Activated T-cell treated with anti-CD3 and anti-CD28 coated beads, Interleukin-2, amount 50 U/mL, for 24 hours (primary cell): Measurements from ENCODE around the gene TM4SF20.
A peak's percentile ranks its signal among the peaks of the same experiment; 100 is the strongest.
"Not testable (repeated sequence)": the region's sequence is repeated elsewhere in the genome, so short reads cannot be mapped to it uniquely, and the experiment has no call there.

Experiments
- DNase-seq: peaks from one replicate; pipeline ENCODE4 v3.0.0-alpha.2; 2020
- H3K27ac Mint-ChIP-seq: 2 replicates; pipeline ENCODE4 v1.8.0; 2020; ENCODE audit warnings: mild to moderate bottlenecking, mixed read lengths
- H3K27me3 Mint-ChIP-seq: 2 replicates; pipeline ENCODE4 v1.8.0; 2020; ENCODE audit warnings: mixed read lengths
- H3K36me3 Mint-ChIP-seq: 2 replicates; pipeline ENCODE4 v1.8.0; 2020; ENCODE audit warnings: low read depth, mixed read lengths
- H3K4me1 Mint-ChIP-seq: 2 replicates; pipeline ENCODE4 v1.8.0; 2020; ENCODE audit warnings: low read depth, mixed read lengths
- H3K4me3 Mint-ChIP-seq: 2 replicates; pipeline ENCODE4 v1.8.0; 2020; ENCODE audit warnings: mild to moderate bottlenecking, moderate library complexity, mixed read lengths
- H3K9me3 Mint-ChIP-seq: 2 replicates; pipeline ENCODE4 v1.8.0; 2020; ENCODE audit warnings: mixed read lengths

TM4SF20 gene

DNA sequence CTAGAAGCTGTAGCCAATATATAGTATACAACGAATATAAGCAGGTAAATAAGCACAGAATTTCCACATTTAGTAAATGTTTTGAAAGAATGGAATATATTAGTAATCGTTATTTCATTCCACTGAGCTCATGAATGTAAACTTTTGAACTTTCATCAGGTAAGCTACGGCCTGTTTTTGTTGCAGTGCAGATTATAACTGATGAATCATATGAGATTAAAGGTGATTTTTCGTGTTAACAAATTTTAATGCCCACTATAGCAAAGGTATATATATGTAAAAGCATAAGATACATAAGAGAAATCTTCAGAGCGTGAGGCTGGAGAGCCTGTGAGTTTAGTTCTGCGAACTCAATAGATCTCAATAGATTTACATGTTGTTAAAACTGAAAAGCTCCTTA lies 7.5 kb upstream of the TM4SF20 start:
- Mint-ChIP-seq H3K9me3 (peaks cover 4% of the 10 kb centered on the region), H3K27ac (no peak overlapping the region), H3K36me3 (no peaks in the 10 kb centered on the region), H3K4me3 (no peak overlapping the region), H3K4me1 (peaks cover 25% of the 10 kb centered on the region), H3K27me3 (no peaks in the 10 kb centered on the region)
- no peak for DNase-seq

DNA sequence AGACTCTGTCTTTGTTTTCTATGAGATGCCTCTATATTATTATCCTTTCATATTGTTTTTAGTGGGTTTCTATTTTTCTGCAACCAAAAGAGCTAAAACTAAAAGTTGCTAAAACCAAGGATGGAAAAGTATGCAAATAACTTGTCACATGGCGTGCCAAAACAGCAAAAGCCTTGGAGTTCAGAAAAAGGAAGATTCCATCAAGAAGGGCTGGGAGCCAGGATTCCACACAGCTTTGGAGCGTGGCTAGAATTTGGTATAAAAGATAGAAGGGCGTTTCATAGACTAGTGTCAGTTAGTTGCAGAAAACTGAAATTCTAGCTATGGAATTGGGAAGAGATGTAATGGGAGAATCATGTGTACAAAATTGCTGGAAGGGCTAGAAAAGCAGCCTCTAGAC lies 4.6 kb upstream of the TM4SF20 start:
- H3K27ac Mint-ChIP-seq = no peak overlapping the region
- H3K36me3 Mint-ChIP-seq = no peaks in the 10 kb centered on the region
- peaks cover 28% of the 10 kb centered on the region for H3K4me1 Mint-ChIP-seq
- no peak overlapping the region for H3K4me3 Mint-ChIP-seq
- H3K9me3 Mint-ChIP-seq = peaks cover 5% of the 10 kb centered on the region
- H3K27me3 Mint-ChIP-seq = no peaks in the 10 kb centered on the region
- DNase-seq = no peak

DNA sequence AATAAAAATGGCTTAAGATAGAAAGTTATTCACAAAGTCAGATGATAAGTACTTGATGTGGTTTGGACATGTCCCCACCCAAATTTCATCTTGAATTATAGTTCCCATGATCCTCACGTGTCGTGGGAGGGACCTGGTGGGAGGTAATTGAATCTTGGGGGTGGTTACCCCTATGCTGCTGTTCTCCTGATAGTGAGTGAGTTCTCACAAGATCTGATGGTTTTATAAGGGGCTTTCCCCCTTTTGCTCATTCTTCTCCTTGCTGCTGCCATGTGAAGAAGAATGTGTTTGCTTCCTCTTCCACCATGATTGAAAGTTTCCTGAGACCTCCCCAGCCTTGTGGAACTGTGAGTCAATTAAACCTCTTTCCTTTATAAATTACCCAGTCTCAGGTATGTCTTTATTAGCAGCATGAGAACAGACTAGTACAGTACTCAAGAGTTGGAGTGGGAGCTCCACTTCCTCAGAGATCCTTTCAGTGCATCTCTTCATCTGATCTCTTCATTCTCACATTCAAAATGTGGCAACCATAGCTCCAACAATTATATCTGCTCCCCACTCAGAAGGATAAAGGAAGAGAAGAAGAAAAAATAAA lies 3.2 kb upstream of the TM4SF20 start:
- not testable (repeated sequence) for H3K27me3 Mint-ChIP-seq, H3K9me3 Mint-ChIP-seq, H3K36me3 Mint-ChIP-seq, DNase-seq, H3K4me3 Mint-ChIP-seq
- Mint-ChIP-seq H3K4me1 (peaks cover 28% of the 10 kb centered on the region), H3K27ac (peak overlapping the region; percentile 24)

DNA sequence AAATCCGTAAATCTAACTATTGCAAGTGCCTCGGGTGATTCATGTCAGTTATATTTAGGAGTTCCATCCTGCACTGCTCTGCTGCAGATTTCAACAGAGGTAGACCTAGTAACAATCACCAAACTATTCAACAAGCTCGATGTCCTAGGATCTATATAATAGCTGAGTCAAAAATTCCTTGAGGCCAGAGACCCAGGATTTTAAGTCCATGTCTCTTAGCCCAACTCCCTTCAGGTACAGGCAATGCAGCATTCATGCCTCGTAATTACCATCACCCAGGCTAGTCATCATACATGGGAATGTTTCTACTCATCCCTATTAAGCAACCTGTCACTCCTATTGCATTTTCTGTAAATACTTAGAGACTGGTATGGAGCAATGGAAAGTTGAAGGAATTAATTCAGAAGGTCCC lies 729 bp downstream of the TM4SF20 start:
- DNase-seq = no peak
- peaks cover 5% of the 10 kb centered on the region for H3K9me3 Mint-ChIP-seq
- no peak overlapping the region for H3K4me3 Mint-ChIP-seq
- H3K27ac Mint-ChIP-seq = no peak overlapping the region
- peaks cover 3% of the 10 kb centered on the region for H3K27me3 Mint-ChIP-seq
- H3K36me3 Mint-ChIP-seq = no peaks in the 10 kb centered on the region
- peaks cover 26% of the 10 kb centered on the region for H3K4me1 Mint-ChIP-seq

DNA sequence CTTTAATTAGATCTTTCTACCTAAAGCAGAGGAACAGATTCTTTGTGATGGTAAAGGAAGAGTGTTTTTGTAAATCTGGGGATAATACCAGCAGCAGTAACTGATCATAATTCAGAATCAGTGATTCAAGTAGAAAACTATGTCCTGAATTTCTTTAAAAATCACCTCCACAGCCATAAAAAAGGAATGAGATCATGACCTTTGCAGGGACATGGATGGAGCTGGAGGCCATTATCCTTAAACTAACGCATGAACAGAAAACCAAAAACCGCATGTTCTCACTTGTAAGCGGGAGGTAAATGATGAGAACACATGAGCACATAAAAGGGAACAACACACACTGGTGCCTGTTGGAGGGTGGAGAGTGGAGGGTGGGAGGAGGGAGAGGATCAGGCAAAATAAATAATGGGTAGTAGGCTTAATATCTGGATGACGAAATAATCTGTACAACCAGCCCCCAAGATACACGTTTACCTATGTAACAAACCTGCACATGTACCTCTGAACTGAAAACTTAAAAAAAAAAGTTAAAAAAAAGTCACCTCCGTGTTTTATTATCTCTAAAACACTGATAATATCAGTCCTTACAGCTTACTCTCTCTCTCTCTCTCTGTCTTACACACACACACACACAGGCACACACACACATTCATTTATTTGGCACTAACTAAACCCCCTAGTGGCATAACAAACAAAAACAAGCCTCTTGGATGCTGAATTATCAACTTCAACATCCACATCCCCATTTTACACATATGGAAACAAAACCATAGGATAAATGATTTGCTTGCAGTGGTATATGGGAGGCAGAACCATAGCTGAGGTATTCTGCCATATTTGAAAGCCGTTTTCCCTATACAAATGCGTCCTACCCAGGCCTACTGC lies 1.4 kb downstream of the TM4SF20 start:
- peaks cover 5% of the 10 kb centered on the region for H3K9me3 Mint-ChIP-seq
- H3K4me1 Mint-ChIP-seq = peaks cover 30% of the 10 kb centered on the region
- H3K36me3 Mint-ChIP-seq = no peaks in the 10 kb centered on the region
- DNase-seq = no peak
- H3K4me3 Mint-ChIP-seq = no peak overlapping the region
- peaks cover 6% of the 10 kb centered on the region for H3K27me3 Mint-ChIP-seq
- H3K27ac Mint-ChIP-seq = no peak overlapping the region

DNA sequence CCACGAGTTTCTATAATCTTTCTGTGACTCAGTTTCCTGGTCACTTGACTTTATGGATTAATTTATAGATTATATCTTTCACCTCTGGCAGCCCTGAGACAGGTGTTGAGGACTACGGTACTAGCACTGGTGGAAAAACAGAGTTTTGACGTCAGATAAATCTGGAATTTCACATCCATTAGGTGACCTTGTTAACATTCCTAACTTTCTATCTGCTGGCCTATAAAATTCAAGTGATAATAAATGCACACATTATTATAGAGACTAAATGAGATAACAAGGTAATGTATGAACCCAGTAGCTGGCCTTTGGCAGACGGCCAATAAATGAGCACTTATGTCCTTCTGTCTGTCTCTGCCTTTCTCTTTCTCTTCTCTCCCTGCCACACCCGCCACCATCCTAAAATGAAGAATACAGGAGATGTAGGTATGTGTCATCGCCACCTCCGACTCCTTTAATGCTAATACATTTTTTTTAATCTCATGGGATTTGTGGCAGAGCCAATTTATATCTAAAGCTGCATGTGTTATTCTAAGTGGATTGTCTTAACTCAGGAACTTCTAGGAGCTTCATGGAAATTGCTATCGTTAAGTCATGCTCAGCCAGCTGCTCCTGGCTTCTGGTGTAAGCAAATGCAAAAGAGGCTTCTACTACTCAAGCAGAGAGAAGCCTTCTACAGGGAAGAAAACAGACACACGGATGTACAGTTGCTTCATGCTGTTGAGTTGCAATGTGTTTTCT lies 2.3 kb downstream of the TM4SF20 start:
- H3K27ac Mint-ChIP-seq = no peak overlapping the region
- no peaks in the 10 kb centered on the region for H3K36me3 Mint-ChIP-seq
- peaks cover 21% of the 10 kb centered on the region for H3K4me1 Mint-ChIP-seq
- H3K4me3 Mint-ChIP-seq = no peak overlapping the region
- peaks cover 6% of the 10 kb centered on the region for H3K27me3 Mint-ChIP-seq
- DNase-seq = no peak
- peaks cover 3% of the 10 kb centered on the region for H3K9me3 Mint-ChIP-seq

DNA sequence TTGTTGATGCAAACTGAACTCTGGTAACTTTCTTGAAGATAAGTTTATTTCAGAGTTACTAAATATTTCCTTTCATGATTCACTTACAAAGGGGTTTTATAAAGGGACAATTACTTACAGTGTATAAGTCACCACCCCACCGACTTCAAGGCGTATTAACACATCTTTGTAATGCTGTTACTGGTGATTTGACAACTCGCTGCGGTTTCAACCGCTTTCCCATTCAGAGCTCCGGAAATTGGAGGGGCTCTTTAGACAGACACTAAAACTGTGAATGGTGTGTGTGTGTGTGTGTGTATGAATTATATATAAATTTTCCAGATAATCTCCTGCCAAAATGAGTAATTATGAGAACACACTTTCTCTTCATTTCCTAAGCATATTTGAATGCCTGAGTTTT lies 4.9 kb downstream of the TM4SF20 start:
- peak; percentile 46 for DNase-seq
- Mint-ChIP-seq H3K27ac (peak overlapping the region; percentile 73), H3K36me3 (no peaks in the 10 kb centered on the region), H3K27me3 (peaks cover 6% of the 10 kb centered on the region), H3K4me3 (no peak overlapping the region), H3K9me3 (no peaks in the 10 kb centered on the region), H3K4me1 (peaks cover 29% of the 10 kb centered on the region)

DNA sequence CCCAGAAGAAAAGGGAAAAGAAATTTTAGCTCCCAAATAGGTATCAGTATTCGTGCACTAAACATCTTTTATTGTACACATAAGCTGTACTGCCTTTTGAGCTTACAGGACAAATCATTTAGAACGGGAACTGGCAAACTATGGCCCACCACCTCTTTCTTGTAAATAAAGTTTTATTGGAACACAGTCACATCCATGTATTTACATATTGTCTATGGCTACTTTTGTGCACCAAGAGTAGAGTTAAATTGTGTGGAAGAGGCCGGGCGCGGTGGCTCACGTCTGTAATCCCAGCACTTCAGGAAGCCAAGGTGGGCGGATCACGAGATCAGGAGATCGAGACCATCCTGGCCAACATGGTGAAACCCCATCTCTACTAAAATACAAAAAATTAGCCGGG lies 5.7 kb downstream of the TM4SF20 start:
- Mint-ChIP-seq H3K27ac (peak overlapping the region; percentile 55), H3K36me3 (no peaks in the 10 kb centered on the region), H3K9me3 (no peaks in the 10 kb centered on the region), H3K4me1 (peaks cover 29% of the 10 kb centered on the region), H3K27me3 (peaks cover 6% of the 10 kb centered on the region), H3K4me3 (no peak overlapping the region)
- no peak for DNase-seq

DNA sequence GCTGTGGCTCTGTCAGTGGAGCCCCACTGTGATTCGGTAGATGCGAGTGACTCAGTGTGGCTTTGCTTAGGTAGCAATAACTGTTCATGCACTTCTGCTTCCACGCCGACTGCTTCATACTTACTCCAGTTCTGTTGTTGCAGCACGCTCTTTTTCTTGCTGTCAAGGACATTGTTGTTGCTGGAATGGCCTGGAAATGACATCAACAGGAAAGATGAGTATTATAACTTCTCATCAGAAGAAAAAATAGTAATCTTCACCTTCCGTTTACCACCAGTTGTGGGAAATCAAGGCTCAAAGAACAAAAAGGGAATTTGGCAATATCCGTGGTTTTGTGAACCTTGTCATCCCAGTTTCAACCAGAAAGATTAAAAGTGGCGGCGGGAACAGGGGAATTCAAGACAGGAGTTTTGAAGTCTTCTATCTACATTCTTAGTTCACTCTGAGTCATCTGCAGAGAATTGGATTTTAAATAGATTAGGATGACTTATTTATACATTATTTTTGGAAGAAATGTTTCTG lies 8.3 kb downstream of the TM4SF20 start:
- Mint-ChIP-seq H3K27ac (peak overlapping the region; percentile 6), H3K4me1 (peaks cover 29% of the 10 kb centered on the region), H3K9me3 (no peaks in the 10 kb centered on the region), H3K4me3 (no peak overlapping the region), H3K36me3 (no peaks in the 10 kb centered on the region), H3K27me3 (peaks cover 3% of the 10 kb centered on the region)
- DNase-seq = no peak

DNA sequence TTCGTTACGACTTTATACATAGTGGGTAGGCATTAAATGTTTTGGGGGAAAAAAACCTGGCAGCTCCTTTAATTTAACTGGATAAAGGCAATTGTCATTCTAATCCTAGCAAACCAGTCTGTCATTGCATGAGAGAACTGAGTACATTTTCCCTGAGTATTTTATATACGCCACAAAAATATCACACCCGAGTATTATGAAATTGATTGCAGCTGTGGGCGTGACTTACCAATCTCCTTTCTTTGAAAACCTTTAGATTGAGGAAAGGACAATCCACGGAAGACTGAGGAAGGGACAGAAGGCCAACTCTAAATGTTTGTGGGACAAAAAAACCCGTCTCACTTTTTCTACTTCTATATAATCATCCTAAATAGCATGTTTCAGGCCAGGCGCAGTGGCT lies 9.0 kb downstream of the TM4SF20 start:
- Mint-ChIP-seq H3K27me3 (peaks cover 3% of the 10 kb centered on the region), H3K27ac (no peak overlapping the region), H3K9me3 (no peaks in the 10 kb centered on the region), H3K36me3 (no peaks in the 10 kb centered on the region), H3K4me1 (peaks cover 28% of the 10 kb centered on the region), H3K4me3 (no peak overlapping the region)
- no peak for DNase-seq

DNA sequence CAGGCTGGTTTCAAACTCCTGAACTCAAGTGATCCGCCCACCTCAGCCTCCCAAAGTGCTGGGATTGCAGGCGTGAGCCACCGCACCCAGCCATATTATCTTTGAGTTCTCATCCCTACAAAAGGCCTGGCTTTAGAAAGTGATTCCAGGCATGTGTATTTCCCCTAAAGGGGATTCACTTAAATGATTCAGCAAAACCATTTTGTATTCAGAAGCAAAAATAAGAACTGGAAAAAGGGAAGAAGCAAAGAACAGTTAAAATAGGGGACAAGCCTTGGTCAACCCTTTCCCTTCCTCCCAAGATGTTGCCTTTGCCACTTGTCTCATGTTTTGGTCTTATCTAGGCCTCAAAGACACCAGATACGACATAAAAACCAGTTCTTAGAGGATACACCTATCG lies 10.5 kb downstream of the TM4SF20 start:
- Mint-ChIP-seq H3K9me3 (no peaks in the 10 kb centered on the region), H3K27ac (no peak overlapping the region), H3K4me1 (peaks cover 26% of the 10 kb centered on the region), H3K36me3 (no peaks in the 10 kb centered on the region), H3K4me3 (no peak overlapping the region), H3K27me3 (peaks cover 3% of the 10 kb centered on the region)
- no peak for DNase-seq

DNA sequence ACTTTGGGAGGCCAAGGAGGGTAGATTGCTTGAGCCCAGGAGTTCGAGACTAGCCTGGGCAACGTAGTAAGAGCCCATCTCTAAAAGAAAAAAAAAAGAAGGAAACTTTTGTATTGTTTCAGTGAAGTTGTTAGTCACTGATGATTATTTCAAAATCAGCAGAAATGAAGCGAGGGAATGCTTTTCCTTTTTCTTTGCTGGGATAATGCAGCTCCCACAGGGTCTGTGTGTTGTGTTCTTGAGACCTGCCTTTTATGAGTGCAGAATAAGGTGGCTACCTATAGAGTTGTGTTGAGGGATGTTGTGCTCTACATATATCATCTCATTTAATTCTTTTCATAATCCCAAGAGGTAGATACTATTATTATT lies 11.7 kb downstream of the TM4SF20 start:
- no peak overlapping the region for H3K4me3 Mint-ChIP-seq
- no peak overlapping the region for H3K27ac Mint-ChIP-seq
- no peaks in the 10 kb centered on the region for H3K9me3 Mint-ChIP-seq
- peaks cover 21% of the 10 kb centered on the region for H3K4me1 Mint-ChIP-seq
- H3K36me3 Mint-ChIP-seq = no peaks in the 10 kb centered on the region
- H3K27me3 Mint-ChIP-seq = no peaks in the 10 kb centered on the region
- DNase-seq = no peak

DNA sequence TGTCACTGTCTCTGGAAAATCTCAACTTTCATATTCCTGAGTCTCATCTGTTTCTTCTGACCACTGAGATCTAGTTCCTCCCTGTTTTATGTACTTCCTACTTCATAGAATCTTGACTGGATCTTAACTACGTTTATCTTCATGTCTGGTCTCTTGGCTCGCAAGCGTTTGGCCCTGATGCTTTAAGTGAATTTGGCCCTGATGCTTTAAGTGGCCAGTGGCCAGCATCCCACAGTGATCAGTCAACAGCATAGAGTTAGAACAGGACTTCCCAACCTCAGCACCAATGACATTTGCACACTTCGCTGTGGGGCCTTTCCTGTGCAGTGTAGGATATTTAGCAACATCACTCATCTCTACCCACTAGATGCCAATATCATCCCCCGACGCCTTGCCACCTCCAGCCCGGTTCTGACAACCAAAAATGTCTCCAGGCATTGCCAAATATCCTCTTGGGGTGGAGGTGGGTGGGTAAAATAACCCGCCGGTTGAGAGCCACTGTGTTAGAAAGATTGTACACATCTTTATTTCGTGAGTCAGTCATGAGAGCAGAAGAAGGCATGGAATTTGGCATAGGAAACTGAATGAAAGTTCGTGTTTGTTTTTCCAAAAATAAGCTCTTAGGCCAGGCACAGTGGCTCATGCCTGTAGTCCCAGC lies 12.2 kb downstream of the TM4SF20 start:
- Mint-ChIP-seq H3K36me3 (no peaks in the 10 kb centered on the region), H3K4me3 (no peak overlapping the region), H3K9me3 (no peaks in the 10 kb centered on the region), H3K27ac (no peak overlapping the region), H3K4me1 (peaks cover 21% of the 10 kb centered on the region), H3K27me3 (no peaks in the 10 kb centered on the region)
- no peak for DNase-seq

DNA sequence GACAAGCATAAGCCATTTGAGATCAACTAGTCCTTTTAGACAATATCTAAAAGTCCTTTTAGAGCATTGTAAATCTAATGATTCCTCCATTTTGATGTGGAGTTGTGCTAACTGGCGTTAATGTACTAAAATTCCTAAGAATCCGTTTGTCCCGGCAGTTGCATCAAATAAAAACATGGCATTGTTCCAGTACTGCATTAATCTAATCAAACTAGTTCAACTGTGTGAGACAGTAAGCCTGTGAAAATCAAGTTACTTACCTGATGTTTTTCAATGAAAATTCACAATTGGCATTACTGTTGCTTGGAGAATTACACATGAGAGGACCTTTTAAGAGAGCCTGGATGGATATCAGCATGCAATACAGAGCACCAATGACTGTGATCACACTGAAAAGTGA lies 13.3 kb downstream of the TM4SF20 start:
- H3K4me3 Mint-ChIP-seq = no peak overlapping the region
- no peak overlapping the region for H3K27ac Mint-ChIP-seq
- peaks cover 13% of the 10 kb centered on the region for H3K4me1 Mint-ChIP-seq
- H3K9me3 Mint-ChIP-seq = no peaks in the 10 kb centered on the region
- H3K36me3 Mint-ChIP-seq = peaks cover 4% of the 10 kb centered on the region
- no peaks in the 10 kb centered on the region for H3K27me3 Mint-ChIP-seq
- DNase-seq = no peak
